Activated CD4-positive, alpha-beta T cell treated with anti-CD3 and anti-CD28 coated beads, Interleukin-2, amount 10 ng/mL, durations not matched to agents 7 days and 5 days (primary cell): Measurements from ENCODE around the gene PHPT1. TPM values are rescaled to one million over a fixed set of nuclear protein-coding genes. Genes with fewer than 3 reads are reported as not detected.
A peak's percentile ranks its signal among the peaks of the same experiment; 100 is the strongest.

Source experiments
- CTCF ChIA-PET: fragments of 350-600 bp; sonication (Branson Sonifier 250); formaldehyde crosslinking; loops from one replicate; lab custom pipeline; 2021; ENCODE audit warnings: antibody characterized with exemption; lab: Charles Lee
- POLR2A ChIA-PET: fragments of 350-600 bp; sonication (Branson Sonifier 250); formaldehyde crosslinking; loops from one replicate; lab custom pipeline; 2021; ENCODE audit warnings: antibody characterized with exemption; lab: Charles Lee
- DNase-seq: peaks from one replicate; pipeline ENCODE4 v3.0.0-alpha.2; 2020
- H3K27ac Mint-ChIP-seq: one replicate; pipeline ENCODE4 v1.8.0; 2021; ENCODE audit warnings: mild to moderate bottlenecking, moderate library complexity, mixed read lengths
- H3K27me3 Mint-ChIP-seq: one replicate; pipeline ENCODE4 v1.8.0; 2021; ENCODE audit warnings: mixed read lengths
- H3K36me3 Mint-ChIP-seq: one replicate; pipeline ENCODE4 v1.8.0; 2021; ENCODE audit warnings: low read depth, mixed read lengths
- H3K4me1 Mint-ChIP-seq: one replicate; pipeline ENCODE4 v1.8.0; 2021; ENCODE audit warnings: mixed read lengths
- H3K4me3 Mint-ChIP-seq: one replicate; pipeline ENCODE4 v1.8.0; 2021; ENCODE audit warnings: mild to moderate bottlenecking, moderate library complexity, mixed read lengths
- H3K9me3 Mint-ChIP-seq: one replicate; pipeline ENCODE4 v1.8.0; 2021; ENCODE audit warnings: mixed read lengths
- total RNA-seq, 2 experiments: library from RNA; stranded (reverse); gene quantifications; one replicate each; pipeline ENCODE4 v1.2.3, GENCODE V29; 2021

The PHPT1 gene
- total RNA-seq, 2 experiments from 2014 or later = 90.1 to 99.4 TPM

- no peak overlapping the region for H3K4me3 Mint-ChIP-seq
- no peaks in the 10 kb centered on the region for H3K9me3 Mint-ChIP-seq
- POLR2A ChIA-PET = no interaction called here
- CTCF ChIA-PET = interaction anchor here (0.6 kb wide), 1 partner anchor 81 kb away, joined by 3 read pairs; no protein-coding TSS in a partner anchor
- no peaks in the 10 kb centered on the region for H3K4me1 Mint-ChIP-seq
- peaks cover 2% of the 10 kb centered on the region for H3K36me3 Mint-ChIP-seq
- H3K27ac Mint-ChIP-seq = no peak overlapping the region
- H3K27me3 Mint-ChIP-seq = no peaks in the 10 kb centered on the region
- no peak for DNase-seq
These were observed 8.6 kb downstream of the PHPT1 start for GRCh38 chr9:136857581-136858412.

GRCh38 chr9:136858452-136858843, 9.2 kb downstream of the PHPT1 start:
- CTCF ChIA-PET = no interaction called here
- no peak overlapping the region for H3K27ac Mint-ChIP-seq
- POLR2A ChIA-PET = no interaction called here
- no peaks in the 10 kb centered on the region for H3K27me3 Mint-ChIP-seq
- H3K36me3 Mint-ChIP-seq = peaks cover 6% of the 10 kb centered on the region
- no peak for DNase-seq
- no peaks in the 10 kb centered on the region for H3K4me1 Mint-ChIP-seq
- no peaks in the 10 kb centered on the region for H3K9me3 Mint-ChIP-seq
- H3K4me3 Mint-ChIP-seq = no peak overlapping the region

- no peaks in the 10 kb centered on the region for H3K9me3 Mint-ChIP-seq
- H3K4me1 Mint-ChIP-seq = peaks cover 4% of the 10 kb centered on the region
- no peak overlapping the region for H3K27ac Mint-ChIP-seq
- H3K4me3 Mint-ChIP-seq = no peak overlapping the region
- ChIA-PET CTCF (interaction anchor here (2.2 to 3.6 kb wide), 2 partner anchors 16 to 23 kb away, joined by 10 to 12 read pairs; partner anchors contain the start of gene AJM1), POLR2A (no interaction called here)
- no peaks in the 10 kb centered on the region for H3K27me3 Mint-ChIP-seq
- DNase-seq = no peak
- H3K36me3 Mint-ChIP-seq = peaks cover 12% of the 10 kb centered on the region
These were observed 9.9 kb downstream of the PHPT1 start for GRCh38 chr9:136858844-136859757.

GRCh38 chr9:136860529-136860928, 11.3 kb downstream of the PHPT1 start:
- H3K36me3 Mint-ChIP-seq = peaks cover 12% of the 10 kb centered on the region
- ChIA-PET CTCF (interaction anchor here (1.0 to 3.6 kb wide), 3 partner anchors 15 to 21 kb away, joined by 4 to 12 read pairs (median 10); partner anchors contain the start of gene AJM1), POLR2A (no interaction called here)
- DNase-seq = no peak
- peaks cover 15% of the 10 kb centered on the region for H3K4me1 Mint-ChIP-seq
- no peaks in the 10 kb centered on the region for H3K27me3 Mint-ChIP-seq
- H3K9me3 Mint-ChIP-seq = no peaks in the 10 kb centered on the region
- no peak overlapping the region for H3K4me3 Mint-ChIP-seq
- H3K27ac Mint-ChIP-seq = no peak overlapping the region

- Mint-ChIP-seq H3K4me1 (peaks cover 15% of the 10 kb centered on the region), H3K9me3 (no peaks in the 10 kb centered on the region), H3K27me3 (no peaks in the 10 kb centered on the region), H3K27ac (no peak overlapping the region), H3K4me3 (no peak overlapping the region), H3K36me3 (peaks cover 12% of the 10 kb centered on the region)
- ChIA-PET CTCF (interaction anchor here (0.6 to 3.6 kb wide), 6 partner anchors 14 to 355 kb away, joined by 3 to 12 read pairs (median 4); partner anchors contain the start of gene AJM1), POLR2A (no interaction called here)
- DNase-seq = no peak
These were observed 12.0 kb downstream of the PHPT1 start for GRCh38 chr9:136860933-136861873.

- Mint-ChIP-seq H3K27me3 (no peaks in the 10 kb centered on the region), H3K36me3 (peaks cover 12% of the 10 kb centered on the region), H3K4me3 (no peak overlapping the region), H3K4me1 (peaks cover 15% of the 10 kb centered on the region), H3K27ac (no peak overlapping the region), H3K9me3 (no peaks in the 10 kb centered on the region)
- ChIA-PET CTCF (interaction anchor here (0.6 to 3.6 kb wide), 7 partner anchors 15 to 355 kb away, joined by 3 to 12 read pairs (median 4); partner anchors contain the start of gene AJM1), POLR2A (no interaction called here)
- DNase-seq = no peak
These were observed 12.8 kb downstream of the PHPT1 start for GRCh38 chr9:136861874-136862457.

GRCh38 chr9:136862849-136863622, 13.8 kb downstream of the PHPT1 start:
- Mint-ChIP-seq H3K27me3 (no peaks in the 10 kb centered on the region), H3K36me3 (peaks cover 12% of the 10 kb centered on the region), H3K9me3 (no peaks in the 10 kb centered on the region), H3K4me1 (peaks cover 17% of the 10 kb centered on the region), H3K4me3 (no peak overlapping the region), H3K27ac (no peak overlapping the region)
- CTCF ChIA-PET = interaction anchor here (1.0 to 2.5 kb wide), 3 partner anchors 21 to 85 kb away, joined by 3 to 9 read pairs (median 3); partner anchors contain the start of gene AJM1
- POLR2A ChIA-PET = no interaction called here
- no peak for DNase-seq

GRCh38 chr9:136863623-136864273, 14.5 kb downstream of the PHPT1 start:
- DNase-seq = no peak
- ChIA-PET POLR2A (interaction anchor here (0.7 kb wide), 1 partner anchor 28 kb away, joined by 3 read pairs; no protein-coding TSS in a partner anchor), CTCF (interaction anchor here (1.1 to 2.5 kb wide), 2 partner anchors 21 to 84 kb away, joined by 3 to 9 read pairs; partner anchors contain the start of gene AJM1)
- Mint-ChIP-seq H3K9me3 (no peaks in the 10 kb centered on the region), H3K4me1 (peaks cover 17% of the 10 kb centered on the region), H3K27me3 (no peaks in the 10 kb centered on the region), H3K27ac (peak overlapping the region; percentile 44), H3K4me3 (peak overlapping the region; percentile 13), H3K36me3 (peaks cover 15% of the 10 kb centered on the region)

GRCh38 chr9:136865041-136865767, 16.0 kb downstream of the PHPT1 start:
- POLR2A ChIA-PET = interaction anchor here (1.0 kb wide), 1 partner anchor 16 kb away, joined by 4 read pairs; no protein-coding TSS in a partner anchor
- H3K4me3 Mint-ChIP-seq = peak overlapping the region; percentile 85

GRCh38 chr9:136865768-136866103, 16.5 kb downstream of the PHPT1 start:
- Mint-ChIP-seq H3K9me3 (no peaks in the 10 kb centered on the region), H3K36me3 (peaks cover 17% of the 10 kb centered on the region), H3K27ac (peak overlapping the region; percentile 62), H3K4me1 (peaks cover 19% of the 10 kb centered on the region), H3K27me3 (no peaks in the 10 kb centered on the region), H3K4me3 (peak overlapping the region; percentile 85)
- ChIA-PET CTCF (interaction anchor here (0.9 kb wide), 1 partner anchor 16 kb away, joined by 3 read pairs; no protein-coding TSS in a partner anchor), POLR2A (no interaction called here)
- DNase-seq = no peak

More at GRCh38 chr9:136865041-136865767, 16.0 kb downstream of the PHPT1 start:
- CTCF ChIA-PET = interaction anchor here (0.8 kb wide), 1 partner anchor 16 kb away, joined by 3 read pairs; no protein-coding TSS in a partner anchor
- no peak for DNase-seq
- peak overlapping the region; percentile 62 for H3K27ac Mint-ChIP-seq
- no peaks in the 10 kb centered on the region for H3K9me3 Mint-ChIP-seq
- H3K27me3 Mint-ChIP-seq = no peaks in the 10 kb centered on the region
- peaks cover 19% of the 10 kb centered on the region for H3K4me1 Mint-ChIP-seq
- peaks cover 17% of the 10 kb centered on the region for H3K36me3 Mint-ChIP-seq
